Urothelium cell line (cell line): ENCODE results near the gene NRF1.

ENCODE experiments used
- DNase-seq: peaks from one replicate; pipeline ENCODE4 v3.0.0; 2011; ENCODE audit warnings: low spot score, mixed read lengths
- FAIRE-seq: peaks from 2 replicates; lab custom pipeline; 2011; peaks lifted over from hg19 to GRCh38; lab: Jason Lieb, UNC

Gene NRF1

GRCh38 chr7:129796186-129796775 is 184.8 kb downstream of the NRF1 start:
- no peak for FAIRE-seq
- no peak for DNase-seq

GRCh38 chr7:129797214-129797789 is 185.8 kb downstream of the NRF1 start:
- DNase-seq (no peak), FAIRE-seq (no peak)

GRCh38 chr7:129798616-129799349 is 187.3 kb downstream of the NRF1 start:
- no peak for FAIRE-seq
- no peak for DNase-seq

GRCh38 chr7:129799350-129799955 is 187.9 kb downstream of the NRF1 start:
- FAIRE-seq, result no peak
- no peak for DNase-seq

- FAIRE-seq (no peak), DNase-seq (no peak)
Measured at GRCh38 chr7:129800901-129801300, 189.4 kb downstream of the NRF1 start.

- DNase-seq (no peak), FAIRE-seq (no peak)
Measured at GRCh38 chr7:129801882-129802281, 190.4 kb downstream of the NRF1 start.

- DNase-seq, result no peak
- no peak for FAIRE-seq
Measured at GRCh38 chr7:129803546-129804081, 192.1 kb downstream of the NRF1 start.

- DNase-seq, result no peak
- no peak for FAIRE-seq
Measured at GRCh38 chr7:129804111-129804889, 192.8 kb downstream of the NRF1 start.

- no peak for DNase-seq
- no peak for FAIRE-seq
Measured at GRCh38 chr7:129804890-129805719, 193.6 kb downstream of the NRF1 start.
